Measurements from ENCODE around the gene MEX3A.
"Not testable (repeated sequence)": the region's sequence is repeated elsewhere in the genome, so short reads cannot be mapped to it uniquely, and the experiment has no call there.

Gene MEX3A

GRCh38 chr1:156117414-156118176, 35.3 kb upstream of the MEX3A start:
- no peak for DNase-seq

DNA sequence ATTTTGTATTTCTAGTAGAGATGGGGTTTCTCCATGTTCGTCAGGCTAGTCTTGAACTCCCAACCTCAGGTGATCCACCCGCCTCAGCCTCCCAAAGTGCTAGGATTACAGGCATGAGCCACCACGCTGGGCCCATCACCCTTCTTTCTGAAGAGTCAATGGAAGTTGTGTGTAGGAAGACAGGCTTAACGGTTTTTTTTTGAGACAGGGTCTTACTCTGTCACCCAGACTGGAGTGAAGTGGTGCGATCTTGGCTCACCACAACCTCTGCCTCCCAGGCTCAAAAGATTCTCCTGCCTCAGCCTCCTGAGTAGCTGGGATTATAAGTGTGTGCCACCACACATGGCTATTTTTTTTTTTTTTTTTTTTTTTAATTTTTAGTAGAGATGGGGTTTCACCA, 34.5 kb upstream of the MEX3A start:
- DNase-seq: not testable (repeated sequence)

DNA sequence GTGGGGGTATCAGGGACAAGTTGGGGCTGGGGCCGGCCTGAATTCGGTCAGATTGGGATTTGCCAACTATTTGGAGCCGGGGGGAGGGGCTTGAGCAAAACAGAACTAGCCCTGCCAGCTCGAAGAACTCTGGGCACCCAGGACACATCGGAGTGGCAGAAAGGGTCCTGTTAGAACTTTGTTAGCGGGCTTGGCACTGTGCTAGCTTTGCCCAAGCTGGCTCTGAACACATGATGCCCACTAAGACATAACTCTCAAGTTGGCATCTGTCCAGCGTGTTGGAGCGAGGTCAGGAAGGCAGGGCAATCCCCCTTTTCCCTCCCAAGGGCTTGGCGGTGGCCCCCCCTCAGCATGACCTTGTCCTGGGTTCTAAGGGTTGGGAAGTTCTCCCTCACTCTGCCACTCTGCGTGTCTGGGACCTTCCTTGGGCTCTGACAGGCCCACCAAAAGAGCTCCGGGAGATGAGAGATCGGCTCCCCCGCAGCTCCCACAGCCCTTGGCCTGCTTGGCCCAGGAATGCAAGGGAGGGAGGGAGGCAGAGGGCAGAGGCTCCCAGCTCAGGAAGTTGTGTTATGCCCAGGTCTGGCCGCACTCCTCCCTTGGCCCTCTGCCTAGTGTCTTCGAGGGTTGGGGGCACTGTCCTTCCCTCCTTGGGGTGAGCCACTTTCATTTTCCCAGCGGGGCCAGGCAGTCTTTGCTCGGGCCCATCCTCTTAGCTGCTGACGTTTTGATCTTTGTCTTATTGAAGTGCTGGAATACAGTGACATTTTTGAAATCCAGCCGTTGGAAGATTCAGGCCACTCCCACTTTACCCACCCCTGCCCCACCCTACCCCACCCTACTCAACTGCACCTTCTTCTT, 33.5 kb upstream of the MEX3A start:
- peak; percentile 45 for DNase-seq

DNA sequence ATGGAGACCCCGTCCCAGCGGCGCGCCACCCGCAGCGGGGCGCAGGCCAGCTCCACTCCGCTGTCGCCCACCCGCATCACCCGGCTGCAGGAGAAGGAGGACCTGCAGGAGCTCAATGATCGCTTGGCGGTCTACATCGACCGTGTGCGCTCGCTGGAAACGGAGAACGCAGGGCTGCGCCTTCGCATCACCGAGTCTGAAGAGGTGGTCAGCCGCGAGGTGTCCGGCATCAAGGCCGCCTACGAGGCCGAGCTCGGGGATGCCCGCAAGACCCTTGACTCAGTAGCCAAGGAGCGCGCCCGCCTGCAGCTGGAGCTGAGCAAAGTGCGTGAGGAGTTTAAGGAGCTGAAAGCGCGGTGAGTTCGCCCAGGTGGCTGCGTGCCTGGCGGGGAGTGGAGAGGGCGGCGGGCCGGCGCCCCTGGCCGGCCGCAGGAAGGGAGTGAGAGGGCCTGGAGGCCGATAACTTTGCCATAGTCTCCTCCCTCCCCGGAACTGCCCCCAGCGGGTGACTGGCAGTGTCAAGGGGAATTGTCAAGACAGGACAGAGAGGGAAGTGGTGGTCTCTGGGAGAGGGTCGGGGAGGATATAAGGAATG, 32.8 kb upstream of the MEX3A start:
- DNase-seq: no peak

DNA sequence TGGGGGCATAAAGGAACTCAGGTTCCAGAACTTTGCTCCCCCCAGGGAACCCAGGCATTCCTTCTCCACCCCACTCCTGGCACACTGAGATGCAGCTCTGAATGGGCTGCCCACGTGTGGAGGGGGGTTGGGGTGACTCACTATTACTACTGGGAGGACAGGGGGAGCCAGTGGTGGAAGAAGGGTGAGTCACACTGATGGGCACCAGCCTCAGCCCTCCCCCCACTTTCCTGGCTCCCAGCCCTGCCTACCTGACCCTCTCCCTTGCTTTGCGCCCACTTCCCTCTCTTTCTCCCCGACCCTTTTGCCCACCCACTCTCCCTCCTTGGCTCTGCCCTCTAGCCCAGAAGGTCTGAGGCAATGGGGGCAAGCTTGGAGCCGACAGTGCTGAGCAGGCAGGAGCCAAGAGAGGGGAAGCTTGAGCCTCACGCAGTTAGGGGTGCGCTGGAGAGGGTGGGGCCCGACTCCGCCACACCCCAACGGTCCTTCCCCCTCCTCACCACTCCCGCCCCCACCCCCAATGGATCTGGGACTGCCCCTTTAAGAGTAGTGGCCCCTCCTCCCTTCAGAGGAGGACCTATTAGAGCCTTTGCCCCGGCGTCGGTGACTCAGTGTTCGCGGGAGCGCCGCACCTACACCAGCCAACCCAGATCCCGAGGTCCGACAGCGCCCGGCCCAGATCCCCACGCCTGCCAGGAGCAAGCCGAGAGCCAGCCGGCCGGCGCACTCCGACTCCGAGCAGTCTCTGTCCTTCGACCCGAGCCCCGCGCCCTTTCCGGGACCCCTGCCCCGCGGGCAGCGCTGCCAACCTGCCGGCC, 32.0 kb upstream of the MEX3A start, which contains the start of gene LMNA:
TSS of gene LMNA (plus strand) at position 611 of the 818 bp plus-strand sequence. CDS start 208 bp downstream, outside the sequence.
- peak; percentile 97 for DNase-seq

DNA sequence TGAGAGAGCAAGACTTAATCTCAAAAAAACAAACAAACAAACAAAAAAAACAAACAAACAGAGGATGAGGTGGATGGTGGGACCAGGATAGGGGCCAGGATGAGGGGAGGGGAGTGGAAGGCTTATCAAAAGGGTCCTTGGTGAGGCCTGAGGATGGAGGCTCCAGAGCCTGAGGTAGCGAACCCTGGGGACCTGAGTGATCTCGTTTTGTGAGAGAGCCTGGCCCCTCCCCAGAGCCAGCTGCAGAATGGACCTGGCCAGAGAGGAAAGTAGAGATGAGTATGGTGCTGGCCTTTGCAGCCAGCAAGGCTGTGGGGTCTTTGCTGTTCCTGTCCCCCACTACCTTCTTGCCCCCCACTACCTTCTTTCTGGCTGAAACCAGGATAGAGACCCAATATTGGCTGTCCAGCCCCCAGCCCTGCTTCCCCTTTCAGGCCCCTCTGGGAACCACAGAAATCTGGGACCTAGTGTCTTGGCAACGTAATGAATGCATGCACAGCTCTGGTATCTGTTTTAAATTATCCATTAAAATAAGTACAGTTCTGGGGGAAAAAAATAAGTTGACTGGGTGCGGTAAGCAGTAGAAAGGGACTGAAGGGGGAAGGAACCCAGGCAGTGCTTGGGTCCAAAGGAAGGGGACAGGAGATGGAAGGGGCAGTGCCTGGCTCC, 31.2 kb upstream of the MEX3A start:
- DNase-seq: peak; percentile 73

DNA sequence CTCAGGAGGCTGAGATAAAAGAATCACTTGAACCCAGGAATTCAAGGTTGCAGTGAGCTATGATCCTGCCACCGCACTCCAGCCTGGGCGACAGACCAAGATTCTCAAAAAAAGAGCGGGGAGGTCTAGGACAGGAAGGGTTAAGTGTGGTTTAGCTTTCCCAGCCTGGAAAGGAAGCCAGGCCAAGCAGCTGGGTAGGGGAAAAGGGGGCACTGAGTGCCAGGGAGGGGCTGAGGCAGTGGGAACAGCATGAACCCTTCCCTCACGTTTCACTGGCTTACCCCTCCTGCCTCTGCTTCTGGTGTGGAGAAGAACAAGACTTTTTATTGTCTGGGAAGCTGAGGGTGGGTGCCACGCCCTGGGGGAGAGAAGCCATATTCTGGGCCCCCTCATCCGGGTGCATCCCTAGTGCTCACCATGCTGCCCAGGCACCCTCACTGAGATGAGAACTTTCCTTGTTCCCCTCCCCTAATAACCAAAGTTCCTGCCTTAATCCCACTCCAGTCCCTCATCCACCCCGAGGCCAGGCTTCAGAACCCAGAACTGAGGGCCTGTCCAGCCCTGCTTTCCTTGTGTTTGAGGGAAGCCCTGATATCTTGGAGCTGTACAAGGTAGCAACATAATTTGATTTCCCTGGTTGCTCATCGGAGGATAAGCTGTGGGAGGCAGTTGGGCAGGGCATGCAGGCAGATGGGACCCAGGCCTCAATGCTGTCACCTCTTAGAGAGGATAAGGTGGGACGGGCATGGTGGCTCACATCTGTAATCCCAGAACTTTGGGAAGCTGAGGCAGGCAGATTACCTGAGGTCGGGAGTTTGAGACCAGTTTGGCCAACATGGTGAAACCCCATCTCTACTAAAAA, 30.2 kb upstream of the MEX3A start:
- DNase-seq: no peak

GRCh38 chr1:156111355-156111962, 29.2 kb upstream of the MEX3A start:
- DNase-seq: no peak

DNA sequence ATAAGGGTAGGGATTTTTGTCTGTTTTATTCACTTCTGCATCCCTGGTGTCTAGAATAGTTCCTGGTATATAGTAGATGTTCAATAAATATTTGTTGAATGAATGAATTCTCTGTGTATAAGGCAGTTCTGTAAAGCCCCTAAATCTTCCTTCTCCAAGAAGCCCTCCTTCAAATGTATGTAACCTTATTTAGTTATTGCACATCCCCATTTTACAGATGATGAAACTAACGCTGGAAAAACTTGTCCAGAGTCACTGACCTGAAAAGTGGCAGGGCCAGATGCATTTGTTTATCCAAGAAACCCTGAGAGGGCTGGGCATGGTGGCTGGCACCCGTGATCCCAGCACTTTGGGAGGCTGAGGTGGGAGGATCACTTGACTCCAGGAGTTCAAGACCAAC, 28.0 kb upstream of the MEX3A start:
- no peak for DNase-seq

- DNase-seq: no peak
These were observed 26.5 kb upstream of the MEX3A start for GRCh38 chr1:156108664-156109241.

DNA sequence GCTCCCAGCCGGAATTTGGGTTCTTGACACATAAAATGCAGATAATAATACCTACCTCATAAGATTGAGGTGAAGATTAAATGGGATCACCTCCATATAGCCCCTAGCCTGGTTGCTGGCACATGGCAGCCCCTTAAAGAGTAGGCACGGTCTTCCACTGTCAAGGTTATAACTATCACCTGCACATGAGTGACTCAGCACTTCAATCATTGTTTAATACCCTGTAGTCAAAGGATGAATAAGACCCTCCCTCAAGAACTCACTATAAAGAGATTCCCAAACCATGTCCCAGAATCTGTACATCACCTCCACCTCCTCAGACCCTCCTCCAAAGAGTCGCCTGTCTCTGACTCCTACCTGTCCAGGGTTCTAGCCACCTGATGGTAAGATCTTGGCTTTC, 25.8 kb upstream of the MEX3A start:
- no peak for DNase-seq

GRCh38 chr1:156106624-156107488, 24.6 kb upstream of the MEX3A start:
- DNase-seq: peak; percentile 67

- DNase-seq: peak; percentile 79
These were observed 22.9 kb upstream of the MEX3A start for GRCh38 chr1:156104861-156105832.

GRCh38 chr1:156104065-156104810, 22.0 kb upstream of the MEX3A start:
- peak; percentile 75 for DNase-seq

DNA sequence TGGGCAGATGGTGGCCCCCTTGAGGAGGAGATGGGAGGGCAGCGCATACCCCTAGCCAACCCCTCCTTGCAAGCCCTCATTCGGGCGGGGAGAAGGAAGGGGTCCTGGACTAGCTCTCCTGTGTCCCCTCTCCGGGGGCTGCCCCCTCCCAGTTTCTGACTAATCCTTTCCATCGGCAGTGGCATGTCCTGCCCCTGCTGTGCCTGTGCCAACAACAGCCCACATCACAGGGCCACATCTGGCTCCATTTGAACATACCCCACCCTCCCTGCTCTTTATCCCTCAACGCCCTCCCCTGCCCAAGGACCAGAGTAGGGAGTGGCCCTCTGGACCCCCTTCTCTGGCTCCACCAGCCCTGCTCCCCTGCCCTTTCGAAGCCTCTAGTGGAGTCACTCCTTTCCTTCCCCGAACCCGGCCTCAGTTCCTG, 21.3 kb upstream of the MEX3A start:
- peak; percentile 73 for DNase-seq

DNA sequence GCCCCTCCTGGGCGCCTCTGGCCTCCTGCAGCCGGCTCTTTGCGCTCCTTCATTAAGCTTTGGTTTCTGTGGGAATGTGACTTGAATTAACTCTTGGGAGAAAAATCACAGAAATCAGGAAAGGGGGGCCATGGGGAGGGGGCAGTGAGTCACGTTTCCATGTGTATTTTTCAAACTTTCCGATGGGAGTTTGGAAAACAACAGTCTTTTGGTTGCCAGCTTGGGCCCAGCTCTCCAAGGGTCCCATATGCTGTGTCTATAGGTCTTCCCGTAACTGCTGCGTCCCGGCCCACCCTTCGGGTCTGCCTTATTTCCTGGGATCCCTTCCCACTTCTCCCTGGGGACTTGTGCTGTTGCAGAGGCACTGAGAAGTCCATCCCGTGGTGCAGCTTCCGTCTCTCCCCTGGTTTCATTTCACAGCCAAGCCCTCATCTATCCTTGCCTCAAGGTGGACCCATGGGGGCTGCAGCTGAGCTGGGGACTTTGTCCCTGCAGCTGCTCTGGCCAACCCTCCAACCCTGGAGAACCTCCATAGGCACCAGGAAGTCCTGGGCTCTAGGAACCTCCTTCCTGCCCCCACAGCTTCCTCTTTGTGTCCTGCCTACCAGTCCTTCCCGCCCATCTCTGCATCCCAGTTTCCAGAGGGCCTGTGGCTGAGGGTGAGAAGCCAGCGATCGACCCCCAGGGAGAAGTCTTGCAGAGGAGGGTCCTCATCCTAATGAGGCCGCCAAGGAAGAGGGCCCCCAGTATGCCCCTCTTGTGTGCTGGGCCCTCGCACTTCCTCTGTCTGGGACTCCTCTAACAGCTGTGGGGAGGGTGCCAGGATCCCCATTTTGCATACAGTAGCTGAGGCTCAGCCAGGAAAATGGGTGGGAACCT, 20.6 kb upstream of the MEX3A start:
- DNase-seq: peak; percentile 73
